Naive thymus-derived CD4-positive, alpha-beta T cell (primary cell): Measurements from ENCODE around the gene NR4A3. TPM values are rescaled to one million over a fixed set of nuclear protein-coding genes. Genes with fewer than 3 reads are reported as not detected.
"Not testable (repeated sequence)": the region's sequence is repeated elsewhere in the genome, so short reads cannot be mapped to it uniquely, and the experiment has no call there.

Experiments used
- ATAC-seq: fragments of 150-1000 bp; cut with Tn5 transposase; 2 replicates; pipeline ENCODE4 v1.10.0; 2021; ENCODE audit warnings: mild to moderate bottlenecking, moderate library complexity
- CTCF ChIA-PET: fragments of 350-600 bp; sonication (Branson Sonifier 250); formaldehyde crosslinking; loops from one replicate; lab custom pipeline; 2021; ENCODE audit warnings: antibody characterized with exemption; lab: Charles Lee
- POLR2A ChIA-PET: fragments of 350-600 bp; sonication (Branson Sonifier 250); formaldehyde crosslinking; loops from one replicate; lab custom pipeline; 2021; ENCODE audit warnings: antibody characterized with exemption, inconsistent platforms; lab: Charles Lee
- DNase-seq, 9 donors: peaks; one replicate each; pipeline versions ENCODE4 v3.0.0 to v3.0.0-alpha.2; 2020 to 2022; ENCODE audit warnings: mixed read lengths in 1 of 9
- H3K27ac ChIP-seq: one replicate; pipeline ENCODE4 v1.7.0; 2013; ENCODE audit warnings: mild to moderate bottlenecking, low read depth, low read length, moderate library complexity
- H3K27me3 ChIP-seq, 2 donors: one replicate each; pipeline ENCODE4 v1.7.0; 2013; ENCODE audit warnings: low read length in 2 of 2, mild to moderate bottlenecking in 2 of 2, moderate library complexity in 2 of 2; ENCODE audit not compliant: control insufficient read depth in 2 of 2, insufficient read depth in 2 of 2
- H3K36me3 ChIP-seq, 3 experiments: 1 replicate in 2 of 3; 2 replicates in 1 of 3; pipeline ENCODE4 v1.7.0; 2013; ENCODE audit warnings: low read length in 3 of 3, mild to moderate bottlenecking in 3 of 3, moderate library complexity in 1 of 3; ENCODE audit not compliant: insufficient read depth in 3 of 3, control insufficient read depth in 2 of 3
- H3K4me1 ChIP-seq, 2 donors: one replicate each; pipeline ENCODE4 v1.7.0; 2013; ENCODE audit warnings: low read length in 2 of 2, mild to moderate bottlenecking in 2 of 2, moderate library complexity in 1 of 2; ENCODE audit not compliant: control insufficient read depth in 2 of 2, insufficient read depth in 2 of 2
- H3K4me3 ChIP-seq: 2 replicates; pipeline ENCODE4 v1.7.0; 2013; ENCODE audit warnings: mild to moderate bottlenecking, low read length
- H3K9me3 ChIP-seq, 3 experiments: 1 replicate in 2 of 3; 2 replicates in 1 of 3; pipeline ENCODE4 v1.7.0; 2013; ENCODE audit warnings: low read length in 3 of 3; ENCODE audit not compliant: control insufficient read depth in 2 of 3
- H3K27ac Mint-ChIP-seq, 9 donors: one replicate each; pipeline ENCODE4 v1.8.0; 2020 to 2022; ENCODE audit warnings: mixed read lengths in 9 of 9, mild to moderate bottlenecking in 8 of 9, moderate library complexity in 5 of 9, inconsistent platforms in 2 of 9
- H3K27me3 Mint-ChIP-seq, 5 donors: one replicate each; pipeline ENCODE4 v1.8.0; 2021 to 2022; ENCODE audit warnings: mixed read lengths in 5 of 5, mild to moderate bottlenecking in 1 of 5
- H3K36me3 Mint-ChIP-seq, 5 donors: one replicate each; pipeline ENCODE4 v1.8.0; 2020 to 2022; ENCODE audit warnings: mixed read lengths in 5 of 5, mild to moderate bottlenecking in 3 of 5, inconsistent platforms in 1 of 5
- H3K4me1 Mint-ChIP-seq, 7 donors: one replicate each; pipeline ENCODE4 v1.8.0; 2020 to 2022; ENCODE audit warnings: mixed read lengths in 7 of 7, mild to moderate bottlenecking in 3 of 7, inconsistent platforms in 1 of 7
- H3K4me3 Mint-ChIP-seq, 10 donors: one replicate each; pipeline ENCODE4 v1.8.0; 2020 to 2022; ENCODE audit warnings: mild to moderate bottlenecking in 10 of 10, mixed read lengths in 10 of 10, moderate library complexity in 6 of 10, inconsistent platforms in 2 of 10
- H3K9me3 Mint-ChIP-seq, 11 donors: one replicate each; pipeline ENCODE4 v1.8.0; 2020 to 2022; ENCODE audit warnings: mixed read lengths in 11 of 11, mild to moderate bottlenecking in 4 of 11, inconsistent platforms in 1 of 11, moderate library complexity in 1 of 11
- intact Hi-C, 2 donors: fragments of 100-400 bp; cut with micrococcal nuclease; formaldehyde crosslinking; loops; one replicate each; pipeline ENCODE4 v1.15.1; 2023
- polyA plus RNA-seq, 2 donors: library from polyadenylated mRNA; unstranded; fragments of 300-500 nt; fragmentation: Illumina TruSeq; gene quantifications; one replicate each; pipeline ENCODE4 v1.2.3, GENCODE V29; 2021
- total RNA-seq, 6 experiments: library from RNA in 5 of 6; stranded (reverse) in 5 of 6; gene quantifications; 1 replicate in 5 of 6; 2 replicates in 1 of 6; pipeline ENCODE4 v1.2.3 and lab custom pipeline; 2021 to 2026

Gene NR4A3
- total and polyA plus RNA-seq, 7 experiments from 2014 or later: 0.08 to 20.2 (median 5.6) TPM; not detected in 2

GRCh38 chr9:99850736-99851499 is 29.2 kb downstream of the NR4A3 start:
- DNase-seq: no peak

DNA sequence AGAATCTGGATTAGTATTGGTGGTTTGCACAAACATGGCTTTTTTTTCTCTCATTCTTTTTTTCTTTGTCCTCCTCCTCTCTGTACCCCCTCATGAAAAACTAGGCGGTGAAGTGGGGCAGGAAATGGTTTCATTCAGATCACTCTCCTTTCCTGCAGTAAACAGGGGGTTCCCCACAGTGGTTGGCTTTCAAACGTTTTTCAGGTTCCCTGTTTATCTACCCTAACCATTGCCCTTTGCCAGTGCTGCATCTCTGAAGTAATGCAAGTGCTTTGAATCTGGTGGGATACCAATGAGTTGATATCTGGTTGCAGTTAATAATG is 29.8 kb downstream of the NR4A3 start:
- peak overlapping the region in 7 of 10 donors; percentile 14 to 71 (median 32) for H3K4me3 Mint-ChIP-seq

More at GRCh38 chr9:99850736-99851499, 29.2 kb downstream of the NR4A3 start:
- Histone ChIP-seq H3K27me3 (no peaks in the 10 kb centered on the region), H3K36me3 (no peaks in the 10 kb centered on the region), H3K9me3 (no peaks in the 10 kb centered on the region), H3K27ac (no peak overlapping the region), H3K4me1 (peaks cover 10 to 26% of the 10 kb centered on the region in 2 donors), H3K4me3 (no peak overlapping the region)
- POLR2A ChIA-PET: no interaction called here
- CTCF ChIA-PET: no interaction called here
- peak overlapping the region in 4 of 9 donors; percentile 49 to 81 (median 72) for H3K27ac Mint-ChIP-seq
- peak overlapping the region in 5 of 10 donors; percentile 14 to 71 (median 28) for H3K4me3 Mint-ChIP-seq
- peaks cover 16 to 53% (median 25%) of the 10 kb centered on the region in 7 donors for H3K4me1 Mint-ChIP-seq
- H3K27me3 Mint-ChIP-seq: no peaks in the 10 kb centered on the region
- ATAC-seq: peak; percentile 11
- H3K9me3 Mint-ChIP-seq: peaks cover 0 to 6% (median 0%) of the 10 kb centered on the region in 11 donors
- intact Hi-C loops: loop anchor here (2.0 kb wide), 2 partner anchors 30 to 56 kb away; partner anchors contain the start of genes NR4A3 (in 2 of the 2) and STX17 (in 1 of the 2)
- H3K36me3 Mint-ChIP-seq: peaks cover 0 to 35% (median 0%) of the 10 kb centered on the region in 5 donors

DNA sequence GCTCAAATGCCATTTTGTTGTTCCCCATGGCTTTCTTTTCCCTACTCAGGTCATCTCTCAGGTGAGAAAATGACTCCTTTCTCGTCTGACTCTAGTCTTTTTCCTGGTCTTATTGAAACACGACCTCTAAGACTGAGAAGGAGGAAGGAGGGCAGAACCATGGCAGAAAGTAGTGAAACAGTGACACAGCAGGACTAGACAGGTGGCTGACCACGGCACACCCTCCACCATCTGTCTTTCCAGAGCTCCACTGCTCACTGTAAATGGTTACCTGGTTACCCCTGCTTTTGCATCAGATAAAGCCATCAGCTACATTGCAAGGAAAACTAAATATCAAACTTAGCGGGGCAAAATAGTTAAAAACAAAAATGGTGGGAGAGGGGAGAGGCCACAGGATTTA is 30.9 kb downstream of the NR4A3 start:
- POLR2A ChIA-PET: no interaction called here
- H3K27ac Mint-ChIP-seq: peak overlapping the region in 1 of 9 donors; percentile 50

More for the DNA sequence above, 29.8 kb downstream of the NR4A3 start:
- ChIA-PET CTCF (no interaction called here), POLR2A (no interaction called here)
- Mint-ChIP-seq H3K9me3 (peaks cover 0 to 6% (median 0%) of the 10 kb centered on the region in 11 donors), H3K27me3 (no peaks in the 10 kb centered on the region), H3K36me3 (peaks cover 0 to 35% (median 0%) of the 10 kb centered on the region in 5 donors), H3K27ac (peak overlapping the region in 4 of 9 donors; percentile 49 to 81 (median 72)), H3K4me1 (peaks cover 16 to 53% (median 25%) of the 10 kb centered on the region in 7 donors)
- DNase-seq (peak in 4 of 9 donors; percentile 15 to 42 (median 22)), ATAC-seq (peak; percentile 86)
- Histone ChIP-seq H3K36me3 (no peaks in the 10 kb centered on the region), H3K4me1 (peaks cover 10 to 26% of the 10 kb centered on the region in 2 donors), H3K4me3 (no peak overlapping the region), H3K9me3 (no peaks in the 10 kb centered on the region), H3K27me3 (no peaks in the 10 kb centered on the region), H3K27ac (no peak overlapping the region)
- intact Hi-C loops: loop anchor here (2.0 kb wide), 2 partner anchors 31 to 55 kb away; partner anchors contain the start of genes NR4A3 (in 2 of the 2) and STX17 (in 1 of the 2)

GRCh38 chr9:99855467-99856176 is 33.9 kb downstream of the NR4A3 start:
- Mint-ChIP-seq H3K4me1 (peaks cover 13 to 31% (median 15%) of the 10 kb centered on the region in 7 donors), H3K27ac (peak overlapping the region in 1 of 9 donors; percentile 63), H3K36me3 (peaks cover 0 to 17% (median 0%) of the 10 kb centered on the region in 5 donors), H3K27me3 (no peaks in the 10 kb centered on the region), H3K9me3 (peaks cover 0 to 6% (median 0%) of the 10 kb centered on the region in 11 donors), H3K4me3 (no peak overlapping the region)
- Histone ChIP-seq H3K9me3 (no peaks in the 10 kb centered on the region), H3K4me3 (no peak overlapping the region), H3K36me3 (no peaks in the 10 kb centered on the region), H3K27me3 (no peaks in the 10 kb centered on the region), H3K27ac (no peak overlapping the region), H3K4me1 (peaks cover 10 to 21% of the 10 kb centered on the region in 2 donors)
- ChIA-PET POLR2A (no interaction called here), CTCF (no interaction called here)
- intact Hi-C loops: no loop called here
- ATAC-seq: peak; percentile 19
- no peak for DNase-seq

More for the DNA sequence above, 30.9 kb downstream of the NR4A3 start:
- peaks cover 10 to 26% of the 10 kb centered on the region in 2 donors for H3K4me1 ChIP-seq
- H3K4me3 ChIP-seq: no peak overlapping the region
- intact Hi-C loops: no loop called here
- ATAC-seq: no peak
- H3K27ac ChIP-seq: no peak overlapping the region
- peaks cover 0 to 34% (median 0%) of the 10 kb centered on the region in 5 donors for H3K36me3 Mint-ChIP-seq
- peak overlapping the region in 1 of 10 donors; percentile 24 for H3K4me3 Mint-ChIP-seq
- H3K27me3 ChIP-seq: no peaks in the 10 kb centered on the region
- no peaks in the 10 kb centered on the region for H3K36me3 ChIP-seq
- H3K4me1 Mint-ChIP-seq: peaks cover 16 to 53% (median 25%) of the 10 kb centered on the region in 7 donors
- H3K27me3 Mint-ChIP-seq: no peaks in the 10 kb centered on the region
- H3K9me3 Mint-ChIP-seq: peaks cover 0 to 6% (median 0%) of the 10 kb centered on the region in 11 donors
- CTCF ChIA-PET: no interaction called here
- no peaks in the 10 kb centered on the region for H3K9me3 ChIP-seq
- DNase-seq: no peak

GRCh38 chr9:99857576-99857975 is 35.9 kb downstream of the NR4A3 start:
- H3K27me3 ChIP-seq, H3K4me1 ChIP-seq, POLR2A ChIA-PET, H3K27ac ChIP-seq, H3K27ac Mint-ChIP-seq, H3K9me3 Mint-ChIP-seq, H3K4me3 Mint-ChIP-seq, ATAC-seq, CTCF ChIA-PET, H3K9me3 ChIP-seq, H3K36me3 ChIP-seq, intact Hi-C loops, H3K27me3 Mint-ChIP-seq, DNase-seq, H3K4me3 ChIP-seq: not testable (repeated sequence)
- H3K4me1 Mint-ChIP-seq: peaks cover 0 to 11% (median 0%) of the 10 kb centered on the region in 7 donors
- H3K36me3 Mint-ChIP-seq: peaks cover 0 to 13% (median 0%) of the 10 kb centered on the region in 5 donors

DNA sequence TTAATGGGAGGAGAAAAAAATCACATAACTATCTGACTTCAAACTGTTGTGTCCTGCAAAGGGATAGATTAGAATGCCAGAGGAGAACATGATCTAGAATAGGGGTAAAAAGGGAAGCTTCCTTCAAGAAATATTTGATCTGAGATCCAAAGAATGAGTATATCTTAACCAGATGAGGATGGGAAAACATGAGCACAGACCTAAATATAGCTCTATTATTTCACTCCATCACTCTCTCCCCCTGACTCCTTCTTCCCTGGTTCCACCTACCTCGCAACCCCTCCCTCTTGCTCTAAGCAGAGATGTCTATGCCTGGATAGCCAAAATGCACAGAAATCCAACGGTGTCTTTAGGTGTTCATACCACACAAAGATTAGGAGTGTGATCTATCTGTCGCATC is 36.4 kb downstream of the NR4A3 start:
- H3K9me3 ChIP-seq: no peaks in the 10 kb centered on the region
- H3K27me3 Mint-ChIP-seq: no peaks in the 10 kb centered on the region
- H3K9me3 Mint-ChIP-seq: peaks cover 0 to 2% (median 0%) of the 10 kb centered on the region in 11 donors
- peaks cover 0 to 12% (median 0%) of the 10 kb centered on the region in 5 donors for H3K36me3 Mint-ChIP-seq
- intact Hi-C loops: no loop called here
- H3K4me1 Mint-ChIP-seq: peaks cover 0 to 8% (median 0%) of the 10 kb centered on the region in 7 donors
- no peak overlapping the region for H3K4me3 ChIP-seq
- ChIA-PET POLR2A (no interaction called here), CTCF (no interaction called here)
- H3K4me1 ChIP-seq: no peaks in the 10 kb centered on the region
- no peak for DNase-seq
- no peaks in the 10 kb centered on the region for H3K36me3 ChIP-seq
- H3K27ac ChIP-seq: no peak overlapping the region
- H3K27me3 ChIP-seq: no peaks in the 10 kb centered on the region
- no peak for ATAC-seq
- H3K27ac Mint-ChIP-seq: no peak overlapping the region
- no peak overlapping the region for H3K4me3 Mint-ChIP-seq
